Karpas-422 (cell line): ENCODE results near the gene KAZN. TPM values are rescaled to one million over a fixed set of nuclear protein-coding genes. Genes with fewer than 3 reads are reported as not detected.

Experiments
- DNase-seq: peaks from one replicate; pipeline ENCODE4 v3.0.0-alpha.2; 2015
- H2AFZ ChIP-seq: fragments of 200-600 bp; sonication (generic); 2 replicates; pipeline ENCODE4 v1.6.1; 2014; ENCODE audit warnings: antibody characterized with exemption, low read length, mixed read lengths
- H3K27ac ChIP-seq: fragments of 200-600 bp; sonication (generic); 2 replicates; pipeline ENCODE4 v1.5.1; 2014; ENCODE audit warnings: mild to moderate bottlenecking, low read length, moderate library complexity
- H3K27me3 ChIP-seq: fragments of 200-600 bp; sonication (generic); 2 replicates; pipeline ENCODE4 v1.6.1; 2014; ENCODE audit warnings: low read length, mixed read lengths
- H3K36me3 ChIP-seq: fragments of 200-600 bp; sonication (generic); 2 replicates; pipeline ENCODE4 v1.6.1; 2014; ENCODE audit warnings: low read length, mixed read lengths; ENCODE audit not compliant: insufficient read depth
- H3K4me1 ChIP-seq: fragments of 200-600 bp; sonication (generic); 2 replicates; pipeline ENCODE4 v1.6.1; 2014; ENCODE audit warnings: mild to moderate bottlenecking, low read length, mixed read lengths
- H3K4me2 ChIP-seq: fragments of 200-600 bp; sonication (generic); 2 replicates; pipeline ENCODE4 v1.6.1; 2014; ENCODE audit warnings: low read length, low read depth, mild to moderate bottlenecking; ENCODE audit not compliant: poor library complexity, severe bottlenecking
- H3K4me3 ChIP-seq: fragments of 200-600 bp; sonication (generic); 2 replicates; pipeline ENCODE4 v1.5.1; 2014; ENCODE audit warnings: mild to moderate bottlenecking, antibody characterized with exemption, low read length, mixed read lengths
- H3K79me2 ChIP-seq: fragments of 200-600 bp; sonication (generic); 2 replicates; pipeline ENCODE4 v1.6.1; 2014; ENCODE audit warnings: mild to moderate bottlenecking, low read length, mixed read lengths
- H3K9ac ChIP-seq: fragments of 200-600 bp; sonication (generic); 2 replicates; pipeline ENCODE4 v1.6.0; 2014; ENCODE audit warnings: low read length
- H3K9me2 ChIP-seq: fragments of 200-600 bp; sonication (generic), shearing (Covaris generic); replicated peaks from 2 replicates; pipeline ENCODE4 v1.6.0; 2014; ENCODE audit warnings: mild to moderate bottlenecking, low read length, moderate library complexity; ENCODE audit not compliant: insufficient read depth
- H3K9me3 ChIP-seq: fragments of 300-700, 200-600 bp; sonication (generic); 2 replicates; pipeline ENCODE4 v1.6.1; 2014; ENCODE audit warnings: low read length, mixed read lengths
- H4K20me1 ChIP-seq: fragments of 200-600 bp; sonication (generic); 2 replicates; pipeline ENCODE4 v1.6.1; 2014; ENCODE audit warnings: mild to moderate bottlenecking, antibody characterized with exemption, low read length, low read depth; ENCODE audit not compliant: insufficient read depth
- total RNA-seq: library from RNA; depleted of rRNA; stranded (reverse); fragments of >200 nt; shearing (Covaris generic); gene quantifications from 2 replicates; pipeline ENCODE4 v1.2.3, GENCODE V29; 2014; ENCODE audit warnings: low replicate concordance

The KAZN gene
- total RNA-seq, 1 experiment from 2014 or later, result not detected

DNA sequence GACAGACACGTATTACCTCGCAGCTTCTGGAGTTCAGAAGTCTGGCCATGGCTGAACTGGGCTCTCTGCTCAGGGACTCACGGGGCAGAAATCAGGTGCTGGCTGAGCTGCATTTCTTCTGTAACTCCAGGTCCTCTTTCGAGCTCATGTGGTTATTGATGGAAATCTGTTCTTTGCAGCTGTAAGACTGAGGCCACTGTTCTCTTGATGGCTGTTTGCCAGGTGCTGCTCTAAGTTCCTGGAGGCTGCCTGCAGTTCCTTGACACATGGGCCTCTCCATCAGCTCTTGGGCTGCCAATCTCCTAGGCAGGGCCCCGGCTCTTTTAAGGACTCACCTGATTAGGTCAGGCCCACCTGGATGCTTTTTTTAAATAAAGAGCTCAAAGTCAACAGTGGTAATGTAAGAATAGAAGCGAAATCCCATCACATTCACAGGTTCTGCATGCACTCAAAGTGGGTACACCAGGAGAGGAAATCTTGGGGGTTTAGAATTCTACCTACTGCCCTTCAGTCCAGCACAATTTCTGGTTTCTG is 139.1 kb downstream of the KAZN start:
- H3K9ac ChIP-seq, result no peak overlapping the region
- DNase-seq, result no peak
- H3K4me1 ChIP-seq, result peaks cover 14% of the 10 kb centered on the region
- no peaks in the 10 kb centered on the region for H3K9me3 ChIP-seq
- H3K27ac ChIP-seq, result no peak overlapping the region
- no peaks in the 10 kb centered on the region for H3K9me2 ChIP-seq
- H3K27me3 ChIP-seq, result no peaks in the 10 kb centered on the region; the same call in 1 of the 2 replicates
- no peak overlapping the region for H3K4me2 ChIP-seq
- H2AFZ ChIP-seq, result no peak overlapping the region
- H4K20me1 ChIP-seq, result no peaks in the 10 kb centered on the region
- no peaks in the 10 kb centered on the region for H3K36me3 ChIP-seq
- H3K79me2 ChIP-seq, result no peaks in the 10 kb centered on the region
- no peak overlapping the region for H3K4me3 ChIP-seq

DNA sequence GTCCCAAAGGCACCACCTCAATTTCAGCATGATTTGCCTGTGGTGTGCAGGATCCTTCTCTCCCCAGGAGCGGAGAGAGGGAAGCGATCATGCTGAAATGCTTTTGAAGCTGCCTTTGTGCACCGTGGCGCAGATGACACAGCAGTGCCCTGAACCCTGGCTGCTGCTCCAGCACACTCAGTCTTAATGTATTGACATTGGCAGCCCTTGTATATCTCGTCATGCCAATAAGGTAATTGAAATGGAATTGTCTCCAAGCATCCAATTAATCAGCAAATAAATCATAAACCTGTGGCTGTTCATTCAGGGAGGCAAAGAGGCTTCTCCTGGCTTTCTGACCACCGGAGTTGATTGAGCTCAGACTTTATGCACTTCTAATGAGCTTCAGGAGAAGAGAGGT is 139.8 kb downstream of the KAZN start:
- peaks cover 14% of the 10 kb centered on the region for H3K4me1 ChIP-seq
- H3K27ac ChIP-seq, result no peak overlapping the region
- no peaks in the 10 kb centered on the region for H3K36me3 ChIP-seq
- no peak overlapping the region for H3K4me2 ChIP-seq
- H3K9me3 ChIP-seq, result no peaks in the 10 kb centered on the region
- no peak overlapping the region for H2AFZ ChIP-seq
- H4K20me1 ChIP-seq, result no peaks in the 10 kb centered on the region
- H3K4me3 ChIP-seq, result no peak overlapping the region
- no peaks in the 10 kb centered on the region for H3K9me2 ChIP-seq
- DNase-seq, result no peak
- no peaks in the 10 kb centered on the region for H3K79me2 ChIP-seq
- no peak overlapping the region for H3K9ac ChIP-seq
- H3K27me3 ChIP-seq, result no peaks in the 10 kb centered on the region

DNA sequence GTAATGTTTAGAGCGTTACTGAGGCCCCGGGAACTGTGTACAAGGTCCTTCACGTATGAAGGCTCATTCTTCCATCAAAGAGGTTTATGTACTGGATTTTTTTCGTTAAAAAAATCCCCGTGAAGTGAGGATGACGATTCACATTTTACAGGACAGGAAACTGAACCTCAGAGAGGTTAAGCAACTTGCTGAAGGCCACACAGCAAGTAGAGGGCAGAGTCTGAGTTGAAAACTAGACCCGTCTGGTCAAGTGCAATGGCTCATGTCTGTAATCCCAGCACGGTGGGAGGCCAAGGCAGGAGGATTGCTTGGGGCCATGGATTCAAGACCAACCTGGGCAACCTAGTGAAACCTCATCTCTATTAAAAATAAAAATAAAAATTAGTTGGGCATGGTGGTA is 140.2 kb downstream of the KAZN start:
- H3K27ac ChIP-seq, result no peak overlapping the region
- H3K9me2 ChIP-seq, result no peaks in the 10 kb centered on the region
- no peak overlapping the region for H3K9ac ChIP-seq
- H2AFZ ChIP-seq, result no peak overlapping the region
- H3K4me1 ChIP-seq, result peaks cover 14% of the 10 kb centered on the region
- DNase-seq, result no peak
- no peak overlapping the region for H3K4me3 ChIP-seq
- H3K9me3 ChIP-seq, result no peaks in the 10 kb centered on the region
- no peaks in the 10 kb centered on the region for H3K36me3 ChIP-seq
- no peaks in the 10 kb centered on the region; the same call in 1 of the 2 replicates for H3K27me3 ChIP-seq
- no peaks in the 10 kb centered on the region for H4K20me1 ChIP-seq
- H3K79me2 ChIP-seq, result no peaks in the 10 kb centered on the region
- no peak overlapping the region for H3K4me2 ChIP-seq

DNA sequence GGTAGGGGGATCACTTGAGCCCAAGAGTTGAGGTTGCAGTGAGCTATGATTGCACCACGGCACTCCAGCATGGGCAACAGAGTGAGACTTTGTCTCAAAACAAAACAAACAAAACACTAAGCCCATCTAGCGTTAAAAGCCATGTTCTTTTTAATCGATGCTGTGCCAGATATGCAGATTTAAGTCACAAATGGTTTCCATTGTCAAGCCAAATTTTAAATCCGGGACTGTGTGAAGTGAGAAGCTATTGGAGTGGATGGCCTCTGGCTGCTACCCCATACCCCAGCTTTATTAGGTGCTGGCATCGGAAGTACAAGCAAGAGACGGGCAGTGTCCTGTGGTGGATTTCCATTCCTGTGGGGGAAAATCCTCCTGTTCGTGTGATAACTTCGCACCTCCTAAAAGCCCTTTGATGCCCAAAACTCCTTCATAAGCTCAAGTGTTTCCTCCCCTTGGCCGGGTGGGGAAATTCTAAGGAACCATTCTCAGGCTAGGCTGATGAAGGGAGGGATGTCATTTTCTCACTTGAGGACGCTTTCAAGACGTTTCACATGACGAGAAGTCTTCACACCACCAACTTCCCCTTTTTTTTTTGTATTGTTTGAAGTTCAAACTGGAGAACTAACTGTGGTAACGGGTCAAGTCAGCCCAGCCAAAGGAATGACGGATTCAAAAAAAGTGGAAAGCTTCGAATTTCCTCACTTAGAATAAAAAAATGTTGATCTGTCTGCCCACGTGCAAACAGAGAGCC is 140.8 kb downstream of the KAZN start:
- no peaks in the 10 kb centered on the region for H3K9me2 ChIP-seq
- H3K4me3 ChIP-seq, result no peak overlapping the region
- no peaks in the 10 kb centered on the region for H3K9me3 ChIP-seq
- peak; percentile 71 for DNase-seq
- H3K36me3 ChIP-seq, result no peaks in the 10 kb centered on the region
- no peak overlapping the region for H2AFZ ChIP-seq
- H3K9ac ChIP-seq, result no peak overlapping the region
- no peaks in the 10 kb centered on the region; the same call in 1 of the 2 replicates for H3K27me3 ChIP-seq
- no peak overlapping the region for H3K4me2 ChIP-seq
- H4K20me1 ChIP-seq, result no peaks in the 10 kb centered on the region
- peaks cover 14% of the 10 kb centered on the region for H3K4me1 ChIP-seq
- no peaks in the 10 kb centered on the region for H3K79me2 ChIP-seq
- no peak overlapping the region for H3K27ac ChIP-seq

DNA sequence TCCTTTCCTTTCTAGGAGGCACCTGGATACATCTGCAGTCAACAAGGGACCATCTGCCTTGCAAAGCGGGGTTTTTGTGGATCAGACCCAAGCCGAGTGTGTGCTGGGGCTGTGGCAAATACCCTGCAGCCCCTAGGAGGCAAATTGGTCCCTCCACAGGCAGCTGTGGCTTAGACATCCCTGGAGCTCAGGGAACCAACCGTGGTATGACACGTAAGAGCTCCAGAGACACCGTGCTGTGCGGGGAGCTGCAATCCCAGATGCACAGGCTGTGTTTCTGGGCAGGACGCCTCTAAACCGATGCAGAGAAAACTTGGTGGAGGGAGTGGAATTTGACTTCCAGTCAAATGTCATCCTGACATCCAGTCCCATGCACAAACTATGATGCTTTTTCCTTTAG is 141.5 kb downstream of the KAZN start:
- DNase-seq, result no peak
- Histone ChIP-seq H4K20me1 (no peaks in the 10 kb centered on the region), H3K36me3 (no peaks in the 10 kb centered on the region), H3K79me2 (no peaks in the 10 kb centered on the region), H3K9me2 (no peaks in the 10 kb centered on the region), H3K4me3 (no peak overlapping the region), H3K27ac (no peak overlapping the region), H3K4me1 (peaks cover 14% of the 10 kb centered on the region), H3K9me3 (no peaks in the 10 kb centered on the region), H3K4me2 (no peak overlapping the region), H2AFZ (no peak overlapping the region), H3K9ac (no peak overlapping the region), H3K27me3 (no peaks in the 10 kb centered on the region; the same call in 1 of the 2 replicates)

DNA sequence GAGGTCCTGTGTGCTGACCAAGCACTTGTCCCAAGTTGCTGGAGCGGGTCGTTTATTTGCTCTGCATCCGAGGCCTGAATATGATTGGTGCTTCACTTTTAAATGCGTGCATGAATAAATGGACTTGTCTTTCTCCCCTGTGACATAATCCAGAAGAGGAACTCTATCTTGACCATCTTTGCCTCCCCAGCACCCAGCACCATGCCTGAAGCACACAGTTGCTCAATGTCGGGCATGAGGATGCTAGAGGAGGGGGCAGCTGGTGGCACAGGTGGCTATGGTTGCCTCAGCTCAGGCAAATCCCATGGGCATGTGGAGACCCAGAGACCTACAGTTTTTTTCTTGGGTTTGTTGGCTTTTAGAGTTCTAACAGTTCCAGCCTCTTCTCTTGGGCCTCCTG is 142.6 kb downstream of the KAZN start:
- Histone ChIP-seq H3K9me3 (no peaks in the 10 kb centered on the region), H3K79me2 (no peaks in the 10 kb centered on the region), H3K4me2 (no peak overlapping the region), H3K4me1 (peaks cover 7% of the 10 kb centered on the region), H3K9me2 (no peaks in the 10 kb centered on the region), H3K36me3 (no peaks in the 10 kb centered on the region), H4K20me1 (no peaks in the 10 kb centered on the region), H3K4me3 (no peak overlapping the region), H2AFZ (no peak overlapping the region), H3K27me3 (no peaks in the 10 kb centered on the region; the same call in 1 of the 2 replicates), H3K27ac (no peak overlapping the region), H3K9ac (no peak overlapping the region)
- DNase-seq, result no peak

DNA sequence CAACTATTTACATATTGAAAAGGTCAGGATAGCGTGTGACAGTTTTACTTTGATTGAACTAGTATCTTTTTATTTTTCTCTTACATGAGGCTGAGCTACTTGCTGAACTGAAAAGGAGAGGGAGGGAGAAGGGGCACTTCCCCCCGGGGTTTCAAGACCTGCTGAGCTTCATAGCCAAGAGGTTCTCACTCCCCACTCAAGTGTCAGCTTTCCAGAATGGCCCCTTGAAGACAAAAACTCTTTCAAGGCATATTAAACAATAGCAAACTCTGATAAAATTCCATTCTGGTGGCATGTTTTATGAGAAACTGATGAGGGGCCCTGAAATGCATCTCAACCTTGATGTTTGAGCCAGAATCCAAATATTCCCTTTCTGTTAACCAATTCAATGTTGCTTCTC is 143.0 kb downstream of the KAZN start:
- Histone ChIP-seq H3K4me1 (peaks cover 7% of the 10 kb centered on the region), H3K9me2 (no peaks in the 10 kb centered on the region), H3K27me3 (no peaks in the 10 kb centered on the region; the same call in 1 of the 2 replicates), H2AFZ (no peak overlapping the region), H3K9me3 (no peaks in the 10 kb centered on the region), H3K4me2 (no peak overlapping the region), H4K20me1 (no peaks in the 10 kb centered on the region), H3K79me2 (no peaks in the 10 kb centered on the region), H3K27ac (no peak overlapping the region), H3K4me3 (no peak overlapping the region), H3K9ac (no peak overlapping the region), H3K36me3 (no peaks in the 10 kb centered on the region)
- no peak for DNase-seq

DNA sequence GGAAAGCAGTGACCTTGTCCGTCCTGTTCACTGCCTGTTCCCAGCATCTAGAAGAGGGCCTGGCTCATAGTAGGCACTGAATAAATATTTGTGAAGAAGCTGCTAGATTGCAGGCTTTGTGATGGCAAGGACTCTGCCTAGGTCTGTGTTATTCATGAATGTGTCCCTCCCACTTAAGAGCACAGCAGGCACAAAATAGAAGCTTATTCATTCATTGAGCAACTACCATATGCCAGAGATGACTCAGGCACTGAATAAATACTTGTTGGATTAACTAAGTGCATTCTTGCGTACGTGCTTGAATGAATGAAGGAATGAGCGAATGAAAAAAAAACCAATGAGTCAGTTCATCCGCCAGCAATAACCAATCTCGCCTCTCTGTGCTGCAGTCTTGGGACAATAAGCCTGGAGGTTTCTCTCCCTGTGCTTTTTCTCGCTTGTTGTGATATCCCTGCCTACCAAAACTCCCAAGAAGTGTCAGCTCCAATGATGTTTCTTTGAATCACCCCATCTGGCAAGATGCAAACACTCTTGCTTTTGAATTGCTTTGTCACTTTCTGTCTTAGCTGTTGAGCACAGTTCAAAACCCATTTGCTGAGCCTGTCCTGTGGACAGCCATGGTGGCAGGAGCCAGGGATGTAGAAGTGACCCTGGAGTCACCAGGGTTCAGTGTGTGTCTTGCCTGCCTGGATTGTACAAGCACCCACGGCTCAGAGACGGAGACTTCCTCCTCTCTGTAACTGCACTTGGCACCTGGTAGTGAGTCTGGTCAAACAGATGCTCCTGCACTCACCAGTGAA is 143.9 kb downstream of the KAZN start:
- Histone ChIP-seq H3K9me2 (no peaks in the 10 kb centered on the region), H2AFZ (no peak overlapping the region), H3K9ac (no peak overlapping the region), H3K4me2 (no peak overlapping the region), H3K27me3 (no peaks in the 10 kb centered on the region; the same call in 1 of the 2 replicates), H3K27ac (no peak overlapping the region), H3K9me3 (no peaks in the 10 kb centered on the region), H3K79me2 (no peaks in the 10 kb centered on the region), H4K20me1 (no peaks in the 10 kb centered on the region), H3K4me3 (no peak overlapping the region), H3K36me3 (no peaks in the 10 kb centered on the region), H3K4me1 (peaks cover 7% of the 10 kb centered on the region)
- no peak for DNase-seq
